SK-N-SH treated with all-trans-retinoic acid at 6 μM for 48 hours (cell line): ENCODE data around the gene PLD1.

Experiments
- ATAC-seq: fragments of 200-7000 bp; cut with Tn5 transposase; 3 replicates; pipeline ENCODE4 v1.9.1; 2020; ENCODE audit warnings: mild to moderate bottlenecking, moderate library complexity
- ARNTL ChIP-seq: fragments of 450-650 bp; formaldehyde crosslinking; IDR thresholded peaks from 2 replicates; pipeline ENCODE4 v1.5.0; 2020; ENCODE audit warnings: low read depth, mild to moderate bottlenecking, moderate library complexity, borderline replicate concordance
- CSDC2 ChIP-seq: fragments of 250-450 bp; sonication (Bioruptor Pico); IDR thresholded peaks from 2 replicates; pipeline ENCODE4 v1.5.0; 2020; ENCODE audit warnings: mild to moderate bottlenecking, moderate library complexity
- ESRRG ChIP-seq: fragments of 250-450 bp; sonication (Bioruptor Pico); IDR thresholded peaks from 2 replicates; pipeline ENCODE4 v1.6.1; 2021; ENCODE audit warnings: mild to moderate bottlenecking
- GLIS3 ChIP-seq: fragments of 250-450 bp; sonication (Bioruptor Pico); IDR thresholded peaks from 2 replicates; pipeline ENCODE4 v1.5.0; 2020; ENCODE audit warnings: mild to moderate bottlenecking, moderate library complexity
- ISL1 ChIP-seq: fragments of 250-450 bp; sonication (Bioruptor Pico); IDR thresholded peaks from 2 replicates; pipeline ENCODE4 v2.1.2; 2022; ENCODE audit warnings: mild to moderate bottlenecking, moderate library complexity
- OSR1 ChIP-seq: fragments of 250-450 bp; sonication (Bioruptor Pico); IDR thresholded peaks from 2 replicates; pipeline ENCODE4 v1.8.0; 2022; ENCODE audit warnings: moderate library complexity, mild to moderate bottlenecking, inconsistent platforms
- PPARA ChIP-seq: fragments of 250-450 bp; sonication (Bioruptor Pico); IDR thresholded peaks from 2 replicates; pipeline ENCODE4 v1.5.0; 2020; ENCODE audit warnings: mild to moderate bottlenecking, borderline replicate concordance
- SNAI2 ChIP-seq: fragments of 250-450 bp; sonication (Bioruptor Pico); IDR thresholded peaks from 2 replicates; pipeline ENCODE4 v1.5.0; 2020; ENCODE audit warnings: mild to moderate bottlenecking, moderate library complexity
- TCF4 ChIP-seq: fragments of 250-450 bp; sonication (Bioruptor Pico); IDR thresholded peaks from 2 replicates; pipeline ENCODE4 v1.8.0; 2021; ENCODE audit warnings: mild to moderate bottlenecking, moderate library complexity, borderline replicate concordance
- TOX ChIP-seq: fragments of 250-450 bp; sonication (Bioruptor Pico); IDR thresholded peaks from 2 replicates; pipeline ENCODE4 v1.8.0; 2021; ENCODE audit warnings: mild to moderate bottlenecking, moderate library complexity, borderline replicate concordance
- ZC3H10 ChIP-seq: fragments of 250-450 bp; sonication (Bioruptor Pico); IDR thresholded peaks from 2 replicates; pipeline ENCODE4 v1.5.1; 2021; ENCODE audit warnings: mild to moderate bottlenecking, moderate library complexity
- ZFP3 ChIP-seq: fragments of 250-450 bp; sonication (Bioruptor Pico); IDR thresholded peaks from 2 replicates; pipeline ENCODE4 v1.5.0; 2020; ENCODE audit warnings: mild to moderate bottlenecking, moderate library complexity
- ZNF565 ChIP-seq: fragments of 450-650 bp; formaldehyde crosslinking; conservative IDR thresholded peaks from 2 replicates; pipeline ENCODE4 v1.5.0; 2020; ENCODE audit warnings: low read depth, mild to moderate bottlenecking, moderate library complexity
- ZNF70 ChIP-seq: fragments of 450-650 bp; formaldehyde crosslinking; IDR thresholded peaks from 2 replicates; pipeline ENCODE4 v1.5.0; 2020; ENCODE audit warnings: mild to moderate bottlenecking, moderate library complexity
- ZNF8 ChIP-seq: fragments of 450-650 bp; formaldehyde crosslinking; IDR thresholded peaks from 2 replicates; pipeline ENCODE4 v1.5.0; 2020; ENCODE audit warnings: mild to moderate bottlenecking, moderate library complexity
- TF ChIP-seq, protein P1 (sequence below): fragments of 250-450 bp; sonication (Bioruptor Pico); IDR thresholded peaks from 2 replicates; pipeline ENCODE4 v1.5.1; 2020; ENCODE audit warnings: low read depth, mild to moderate bottlenecking, moderate library complexity
- TF ChIP-seq, protein P2 (sequence below): fragments of 250-450 bp; sonication (Bioruptor Pico); IDR thresholded peaks from 2 replicates; pipeline ENCODE4 v1.8.0; 2020; ENCODE audit warnings: mild to moderate bottlenecking, moderate library complexity, borderline replicate concordance
- TF ChIP-seq, protein P3 (sequence below): fragments of 250-450 bp; sonication (Bioruptor Pico); IDR thresholded peaks from 2 replicates; pipeline ENCODE4 v1.5.0; 2020; ENCODE audit warnings: mild to moderate bottlenecking, moderate library complexity
- TF ChIP-seq, protein P4 (sequence below): fragments of 250-450 bp; sonication (Bioruptor Pico); IDR thresholded peaks from 2 replicates; pipeline ENCODE4 v1.8.0; 2021; ENCODE audit warnings: low read depth, mild to moderate bottlenecking, moderate library complexity, borderline replicate concordance
- TF ChIP-seq, protein P5 (sequence below): fragments of 250-450 bp; sonication (Bioruptor Pico); IDR thresholded peaks from 2 replicates; pipeline ENCODE4 v1.5.1; 2021; ENCODE audit warnings: mild to moderate bottlenecking, moderate library complexity

Gene PLD1

DNA sequence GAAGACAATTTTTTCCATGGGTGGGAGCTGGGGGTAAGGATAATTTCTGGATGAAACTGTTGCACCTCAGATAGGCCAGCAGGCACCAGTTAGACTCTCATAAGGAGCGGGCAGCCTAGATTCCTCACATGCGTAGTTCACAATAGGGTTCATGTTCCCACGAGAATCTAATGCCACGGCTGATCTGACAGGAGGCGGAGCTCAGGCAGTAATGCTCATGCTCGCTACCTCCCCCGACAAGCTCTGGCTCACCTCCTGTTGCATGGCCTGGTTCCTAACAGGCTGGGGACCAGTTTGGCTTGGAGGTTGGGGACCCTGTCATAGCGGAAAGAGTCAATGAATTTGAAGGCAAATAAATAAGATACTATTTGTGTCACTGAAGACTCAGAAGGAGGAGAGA, 105.5 kb downstream of the PLD1 start:
- TF ChIP-seq PPARA (CRISPR knock-in tag) (no peak), ISL1 (no peak), ESRRG (CRISPR knock-in tag) (no peak)
- ATAC-seq, result no peak

DNA sequence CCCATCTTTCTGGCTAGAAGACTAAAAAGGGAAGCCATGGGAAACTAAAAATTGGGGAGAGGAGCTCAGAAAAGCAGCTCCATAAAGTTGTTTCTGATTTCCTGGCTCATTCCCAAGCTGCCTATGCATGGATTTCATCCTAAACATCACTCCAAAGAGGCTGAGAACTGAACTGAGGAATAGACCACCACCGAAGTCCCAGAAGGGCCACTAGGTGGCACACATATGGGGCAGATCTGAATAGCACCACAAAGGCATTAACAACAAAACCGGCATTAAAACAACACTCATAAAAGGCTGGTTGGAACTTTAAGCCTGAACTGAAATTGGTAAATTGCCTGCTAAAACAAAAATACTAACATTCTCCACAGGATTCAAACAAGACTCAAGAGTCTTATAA, 106.3 kb downstream of the PLD1 start:
- ATAC-seq, result peak; percentile 79
- TF ChIP-seq PPARA (CRISPR knock-in tag) (no peak), ZC3H10 (CRISPR knock-in tag) (no peak), TCF4 (CRISPR knock-in tag) (no peak), ESRRG (CRISPR knock-in tag) (no peak), GLIS3 (CRISPR knock-in tag) (no peak), ISL1 (no peak), ZFP3 (CRISPR knock-in tag) (no peak), OSR1 (no peak), TOX (CRISPR knock-in tag) (no peak), ZNF70 (no peak), CSDC2 (CRISPR knock-in tag) (no peak), ZNF565 (CRISPR knock-in tag) (no peak), ARNTL (CRISPR knock-in tag) (no peak), SNAI2 (CRISPR knock-in tag) (no peak)
- TF ChIP-seq, protein P1, sequence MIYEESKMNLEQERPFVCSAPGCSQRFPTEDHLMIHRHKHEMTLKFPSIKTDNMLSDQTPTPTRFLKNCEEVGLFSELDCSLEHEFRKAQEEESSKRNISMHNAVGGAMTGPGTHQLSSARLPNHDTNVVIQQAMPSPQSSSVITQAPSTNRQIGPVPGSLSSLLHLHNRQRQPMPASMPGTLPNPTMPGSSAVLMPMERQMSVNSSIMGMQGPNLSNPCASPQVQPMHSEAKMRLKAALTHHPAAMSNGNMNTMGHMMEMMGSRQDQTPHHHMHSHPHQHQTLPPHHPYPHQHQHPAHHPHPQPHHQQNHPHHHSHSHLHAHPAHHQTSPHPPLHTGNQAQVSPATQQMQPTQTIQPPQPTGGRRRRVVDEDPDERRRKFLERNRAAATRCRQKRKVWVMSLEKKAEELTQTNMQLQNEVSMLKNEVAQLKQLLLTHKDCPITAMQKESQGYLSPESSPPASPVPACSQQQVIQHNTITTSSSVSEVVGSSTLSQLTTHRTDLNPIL (CRISPR knock-in tag), result no peak
- TF ChIP-seq, protein P2, sequence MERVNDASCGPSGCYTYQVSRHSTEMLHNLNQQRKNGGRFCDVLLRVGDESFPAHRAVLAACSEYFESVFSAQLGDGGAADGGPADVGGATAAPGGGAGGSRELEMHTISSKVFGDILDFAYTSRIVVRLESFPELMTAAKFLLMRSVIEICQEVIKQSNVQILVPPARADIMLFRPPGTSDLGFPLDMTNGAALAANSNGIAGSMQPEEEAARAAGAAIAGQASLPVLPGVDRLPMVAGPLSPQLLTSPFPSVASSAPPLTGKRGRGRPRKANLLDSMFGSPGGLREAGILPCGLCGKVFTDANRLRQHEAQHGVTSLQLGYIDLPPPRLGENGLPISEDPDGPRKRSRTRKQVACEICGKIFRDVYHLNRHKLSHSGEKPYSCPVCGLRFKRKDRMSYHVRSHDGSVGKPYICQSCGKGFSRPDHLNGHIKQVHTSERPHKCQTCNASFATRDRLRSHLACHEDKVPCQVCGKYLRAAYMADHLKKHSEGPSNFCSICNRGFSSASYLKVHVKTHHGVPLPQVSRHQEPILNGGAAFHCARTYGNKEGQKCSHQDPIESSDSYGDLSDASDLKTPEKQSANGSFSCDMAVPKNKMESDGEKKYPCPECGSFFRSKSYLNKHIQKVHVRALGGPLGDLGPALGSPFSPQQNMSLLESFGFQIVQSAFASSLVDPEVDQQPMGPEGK (CRISPR knock-in tag), result no peak
- TF ChIP-seq, protein P3, sequence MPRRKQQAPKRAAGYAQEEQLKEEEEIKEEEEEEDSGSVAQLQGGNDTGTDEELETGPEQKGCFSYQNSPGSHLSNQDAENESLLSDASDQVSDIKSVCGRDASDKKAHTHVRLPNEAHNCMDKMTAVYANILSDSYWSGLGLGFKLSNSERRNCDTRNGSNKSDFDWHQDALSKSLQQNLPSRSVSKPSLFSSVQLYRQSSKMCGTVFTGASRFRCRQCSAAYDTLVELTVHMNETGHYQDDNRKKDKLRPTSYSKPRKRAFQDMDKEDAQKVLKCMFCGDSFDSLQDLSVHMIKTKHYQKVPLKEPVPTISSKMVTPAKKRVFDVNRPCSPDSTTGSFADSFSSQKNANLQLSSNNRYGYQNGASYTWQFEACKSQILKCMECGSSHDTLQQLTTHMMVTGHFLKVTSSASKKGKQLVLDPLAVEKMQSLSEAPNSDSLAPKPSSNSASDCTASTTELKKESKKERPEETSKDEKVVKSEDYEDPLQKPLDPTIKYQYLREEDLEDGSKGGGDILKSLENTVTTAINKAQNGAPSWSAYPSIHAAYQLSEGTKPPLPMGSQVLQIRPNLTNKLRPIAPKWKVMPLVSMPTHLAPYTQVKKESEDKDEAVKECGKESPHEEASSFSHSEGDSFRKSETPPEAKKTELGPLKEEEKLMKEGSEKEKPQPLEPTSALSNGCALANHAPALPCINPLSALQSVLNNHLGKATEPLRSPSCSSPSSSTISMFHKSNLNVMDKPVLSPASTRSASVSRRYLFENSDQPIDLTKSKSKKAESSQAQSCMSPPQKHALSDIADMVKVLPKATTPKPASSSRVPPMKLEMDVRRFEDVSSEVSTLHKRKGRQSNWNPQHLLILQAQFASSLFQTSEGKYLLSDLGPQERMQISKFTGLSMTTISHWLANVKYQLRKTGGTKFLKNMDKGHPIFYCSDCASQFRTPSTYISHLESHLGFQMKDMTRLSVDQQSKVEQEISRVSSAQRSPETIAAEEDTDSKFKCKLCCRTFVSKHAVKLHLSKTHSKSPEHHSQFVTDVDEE (CRISPR knock-in tag), result no peak
- TF ChIP-seq, protein P4, sequence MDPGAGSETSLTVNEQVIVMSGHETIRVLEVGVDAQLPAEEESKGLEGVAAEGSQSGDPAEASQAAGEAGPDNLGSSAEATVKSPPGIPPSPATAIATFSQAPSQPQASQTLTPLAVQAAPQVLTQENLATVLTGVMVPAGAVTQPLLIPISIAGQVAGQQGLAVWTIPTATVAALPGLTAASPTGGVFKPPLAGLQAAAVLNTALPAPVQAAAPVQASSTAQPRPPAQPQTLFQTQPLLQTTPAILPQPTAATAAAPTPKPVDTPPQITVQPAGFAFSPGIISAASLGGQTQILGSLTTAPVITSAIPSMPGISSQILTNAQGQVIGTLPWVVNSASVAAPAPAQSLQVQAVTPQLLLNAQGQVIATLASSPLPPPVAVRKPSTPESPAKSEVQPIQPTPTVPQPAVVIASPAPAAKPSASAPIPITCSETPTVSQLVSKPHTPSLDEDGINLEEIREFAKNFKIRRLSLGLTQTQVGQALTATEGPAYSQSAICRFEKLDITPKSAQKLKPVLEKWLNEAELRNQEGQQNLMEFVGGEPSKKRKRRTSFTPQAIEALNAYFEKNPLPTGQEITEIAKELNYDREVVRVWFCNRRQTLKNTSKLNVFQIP (CRISPR knock-in tag), result no peak
- TF ChIP-seq, protein P5, sequence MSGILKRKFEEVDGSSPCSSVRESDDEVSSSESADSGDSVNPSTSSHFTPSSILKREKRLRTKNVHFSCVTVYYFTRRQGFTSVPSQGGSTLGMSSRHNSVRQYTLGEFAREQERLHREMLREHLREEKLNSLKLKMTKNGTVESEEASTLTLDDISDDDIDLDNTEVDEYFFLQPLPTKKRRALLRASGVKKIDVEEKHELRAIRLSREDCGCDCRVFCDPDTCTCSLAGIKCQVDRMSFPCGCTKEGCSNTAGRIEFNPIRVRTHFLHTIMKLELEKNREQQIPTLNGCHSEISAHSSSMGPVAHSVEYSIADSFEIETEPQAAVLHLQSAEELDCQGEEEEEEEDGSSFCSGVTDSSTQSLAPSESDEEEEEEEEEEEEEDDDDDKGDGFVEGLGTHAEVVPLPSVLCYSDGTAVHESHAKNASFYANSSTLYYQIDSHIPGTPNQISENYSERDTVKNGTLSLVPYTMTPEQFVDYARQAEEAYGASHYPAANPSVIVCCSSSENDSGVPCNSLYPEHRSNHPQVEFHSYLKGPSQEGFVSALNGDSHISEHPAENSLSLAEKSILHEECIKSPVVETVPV (CRISPR knock-in tag), result no peak

DNA sequence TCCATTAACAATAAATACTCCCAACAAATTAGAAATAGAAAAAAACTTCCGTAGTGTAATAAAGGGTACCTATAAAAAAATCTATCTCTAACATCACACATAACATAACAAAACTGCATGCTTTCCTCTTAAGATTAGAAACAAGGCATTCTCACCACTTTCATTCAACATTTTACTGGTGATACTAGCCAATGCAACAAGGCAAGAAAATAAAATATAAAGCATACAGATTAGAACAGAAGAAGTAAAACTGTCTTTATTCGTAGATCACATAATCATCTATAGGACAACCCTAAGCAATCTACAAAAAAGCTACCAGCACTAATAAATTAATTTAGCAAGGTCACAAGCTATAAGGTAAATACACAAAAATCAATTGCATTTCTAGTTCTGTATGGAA, 107.1 kb downstream of the PLD1 start:
- no peak for ATAC-seq
- TF ChIP-seq TCF4 (CRISPR knock-in tag) (no peak), ZFP3 (CRISPR knock-in tag) (no peak), OSR1 (no peak), ZNF8 (CRISPR knock-in tag) (no peak), ARNTL (CRISPR knock-in tag) (no peak), TOX (CRISPR knock-in tag) (no peak)
- TF ChIP-seq, protein P4 (CRISPR knock-in tag), result no peak
